ACC112 (cell line): Measurements from ENCODE around the gene COL23A1.

Experiments
- H2AFZ ChIP-seq: fragments of 200-600 bp; sonication (generic); one replicate; pipeline ENCODE4 v1.6.0; 2017; ENCODE audit warnings: antibody characterized with exemption, low read length; ENCODE audit not compliant: unreplicated experiment
- H3K27ac ChIP-seq: fragments of 200-600 bp; sonication (generic); 2 replicates; pipeline ENCODE4 v1.5.1; 2014; ENCODE audit warnings: low read depth, mild to moderate bottlenecking, antibody characterized with exemption, low read length, moderate library complexity
- H3K27me3 ChIP-seq: fragments of 200-600 bp; sonication (generic); 2 replicates; pipeline ENCODE4 v1.6.1; 2014; ENCODE audit warnings: mild to moderate bottlenecking, antibody characterized with exemption, low read length, moderate library complexity, mixed read lengths; ENCODE audit not compliant: insufficient read depth
- H3K36me3 ChIP-seq: fragments of 200-600 bp; sonication (generic); 2 replicates; pipeline ENCODE4 v1.6.1; 2016; ENCODE audit warnings: mild to moderate bottlenecking, antibody characterized with exemption, low read length, moderate library complexity, mixed read lengths; ENCODE audit not compliant: insufficient read depth
- H3K4me1 ChIP-seq: fragments of 200-600 bp; sonication (generic); one replicate; pipeline ENCODE4 v1.6.1; 2016; ENCODE audit warnings: low read length, mixed read lengths; ENCODE audit not compliant: insufficient read depth, unreplicated experiment, control insufficient read depth
- H3K4me3 ChIP-seq: fragments of 200-600 bp; sonication (generic); 2 replicates; pipeline ENCODE4 v1.5.1; 2014; ENCODE audit warnings: mild to moderate bottlenecking, low read depth, low read length
- H3K79me2 ChIP-seq: fragments of 200-600 bp; sonication (generic); one replicate; pipeline ENCODE4 v1.6.0; 2016; ENCODE audit warnings: low read length; ENCODE audit not compliant: control insufficient read depth, unreplicated experiment, insufficient read depth

COL23A1 gene

DNA sequence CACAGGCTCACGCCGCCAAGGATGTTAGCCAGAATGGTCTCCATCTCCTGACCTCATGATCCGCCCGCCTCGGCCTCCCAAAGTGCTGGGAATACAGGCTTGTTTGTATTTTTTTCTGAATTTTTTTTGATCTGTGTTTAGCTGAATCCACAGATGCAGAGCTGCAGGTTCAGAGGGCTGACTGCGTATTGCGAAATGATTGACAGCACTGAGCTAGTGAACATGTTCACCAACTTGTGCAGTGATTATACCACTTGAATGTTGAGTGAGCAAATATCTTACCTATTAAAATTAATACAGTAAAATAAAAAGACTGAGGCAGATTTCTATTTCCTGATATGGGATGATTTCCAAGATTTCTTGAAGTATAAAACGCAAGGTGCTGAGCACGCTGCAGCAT lies 234.5 kb downstream of the COL23A1 start:
- no peak overlapping the region for H3K27ac ChIP-seq
- no peaks in the 10 kb centered on the region for H3K79me2 ChIP-seq
- H2AFZ ChIP-seq = no peak overlapping the region
- no peaks in the 10 kb centered on the region for H3K36me3 ChIP-seq
- H3K27me3 ChIP-seq = peaks cover 40% of the 10 kb centered on the region
- no peak overlapping the region for H3K4me3 ChIP-seq
- no peaks in the 10 kb centered on the region for H3K4me1 ChIP-seq

DNA sequence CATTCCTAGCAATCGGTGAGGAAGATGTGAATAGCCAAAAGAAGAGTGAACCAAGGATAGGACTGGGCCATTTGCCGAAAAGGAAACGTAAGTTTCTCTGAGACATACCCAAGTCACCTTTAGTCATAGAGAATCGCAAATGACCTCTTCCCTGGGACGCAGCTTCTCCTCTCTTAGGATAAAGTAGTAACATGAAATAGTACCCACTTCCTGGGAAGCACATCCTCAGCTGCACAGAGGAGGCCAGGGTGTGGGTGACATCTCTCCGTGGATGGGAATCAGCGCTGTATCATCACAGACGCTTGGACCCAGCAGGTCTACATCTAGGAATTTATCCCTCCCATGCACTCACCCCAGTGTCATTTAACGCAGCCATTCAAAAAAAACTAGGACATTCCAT lies 236.7 kb downstream of the COL23A1 start:
- H3K4me3 ChIP-seq = no peak overlapping the region
- H3K27me3 ChIP-seq = peaks cover 27% of the 10 kb centered on the region
- H3K36me3 ChIP-seq = no peaks in the 10 kb centered on the region
- H2AFZ ChIP-seq = no peak overlapping the region
- H3K4me1 ChIP-seq = no peaks in the 10 kb centered on the region
- H3K79me2 ChIP-seq = no peaks in the 10 kb centered on the region
- H3K27ac ChIP-seq = no peak overlapping the region

DNA sequence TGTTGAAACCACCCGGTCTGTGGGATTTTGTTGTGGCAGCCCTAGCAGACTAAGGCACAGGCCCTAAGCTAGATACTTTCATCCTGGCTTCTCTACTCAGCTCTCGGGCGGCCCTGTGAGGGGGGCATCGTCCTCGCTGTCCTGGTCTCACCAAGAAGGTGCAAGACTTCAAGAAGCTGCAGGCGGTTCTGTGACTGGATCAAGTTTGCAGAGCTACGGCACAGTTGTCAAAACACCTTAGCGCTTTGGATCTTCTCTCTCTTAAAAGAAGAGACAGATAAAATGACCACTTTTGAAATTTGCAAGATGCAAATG lies 238.2 kb downstream of the COL23A1 start:
- peaks cover 22% of the 10 kb centered on the region for H3K27me3 ChIP-seq
- no peak overlapping the region for H3K4me3 ChIP-seq
- no peak overlapping the region for H3K27ac ChIP-seq
- H3K4me1 ChIP-seq = no peaks in the 10 kb centered on the region
- H3K36me3 ChIP-seq = no peaks in the 10 kb centered on the region
- no peaks in the 10 kb centered on the region for H3K79me2 ChIP-seq
- H2AFZ ChIP-seq = no peak overlapping the region

DNA sequence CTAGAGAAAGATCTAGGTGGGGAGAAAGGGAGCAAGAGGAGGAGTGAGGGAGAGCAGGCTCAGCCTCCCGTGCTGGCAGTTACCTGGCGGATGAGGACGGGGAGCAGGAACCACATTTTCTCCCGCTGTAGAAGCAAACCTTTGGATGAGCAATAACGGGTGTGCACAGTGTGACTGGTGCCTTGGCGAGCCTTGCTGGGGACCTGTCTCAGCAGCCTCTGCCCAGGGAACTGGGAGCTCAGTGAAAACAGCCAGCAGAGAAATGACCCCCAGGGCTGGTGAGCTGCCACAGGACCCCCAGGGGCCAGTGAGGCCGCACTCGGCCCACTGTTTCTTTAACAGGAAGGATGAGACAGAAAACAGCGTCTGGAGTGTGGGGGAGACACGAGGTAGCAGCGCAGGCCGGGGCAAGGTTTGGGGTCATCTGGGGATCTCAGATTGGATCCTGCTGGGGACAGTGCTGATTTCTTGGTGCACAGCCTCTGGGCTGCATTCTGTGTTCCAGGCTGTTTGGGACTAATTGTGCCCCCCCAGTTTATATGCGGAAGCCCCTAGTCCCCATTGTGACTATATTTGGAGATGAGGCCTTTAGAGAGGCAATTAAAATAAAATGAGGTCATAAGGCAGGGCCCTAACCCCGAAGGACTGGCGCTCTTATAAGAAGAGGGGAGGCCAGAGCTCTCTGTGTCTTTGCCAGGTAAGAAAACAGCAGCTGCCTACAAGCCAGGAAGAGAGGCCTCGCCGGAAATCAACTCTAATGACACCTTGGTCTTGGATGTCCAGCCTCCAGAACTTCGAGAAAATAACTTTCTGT lies 238.8 kb downstream of the COL23A1 start:
- H3K36me3 ChIP-seq = no peaks in the 10 kb centered on the region
- H2AFZ ChIP-seq = no peak overlapping the region
- H3K4me1 ChIP-seq = no peaks in the 10 kb centered on the region
- no peaks in the 10 kb centered on the region for H3K79me2 ChIP-seq
- peaks cover 17% of the 10 kb centered on the region for H3K27me3 ChIP-seq
- no peak overlapping the region for H3K4me3 ChIP-seq
- no peak overlapping the region for H3K27ac ChIP-seq

DNA sequence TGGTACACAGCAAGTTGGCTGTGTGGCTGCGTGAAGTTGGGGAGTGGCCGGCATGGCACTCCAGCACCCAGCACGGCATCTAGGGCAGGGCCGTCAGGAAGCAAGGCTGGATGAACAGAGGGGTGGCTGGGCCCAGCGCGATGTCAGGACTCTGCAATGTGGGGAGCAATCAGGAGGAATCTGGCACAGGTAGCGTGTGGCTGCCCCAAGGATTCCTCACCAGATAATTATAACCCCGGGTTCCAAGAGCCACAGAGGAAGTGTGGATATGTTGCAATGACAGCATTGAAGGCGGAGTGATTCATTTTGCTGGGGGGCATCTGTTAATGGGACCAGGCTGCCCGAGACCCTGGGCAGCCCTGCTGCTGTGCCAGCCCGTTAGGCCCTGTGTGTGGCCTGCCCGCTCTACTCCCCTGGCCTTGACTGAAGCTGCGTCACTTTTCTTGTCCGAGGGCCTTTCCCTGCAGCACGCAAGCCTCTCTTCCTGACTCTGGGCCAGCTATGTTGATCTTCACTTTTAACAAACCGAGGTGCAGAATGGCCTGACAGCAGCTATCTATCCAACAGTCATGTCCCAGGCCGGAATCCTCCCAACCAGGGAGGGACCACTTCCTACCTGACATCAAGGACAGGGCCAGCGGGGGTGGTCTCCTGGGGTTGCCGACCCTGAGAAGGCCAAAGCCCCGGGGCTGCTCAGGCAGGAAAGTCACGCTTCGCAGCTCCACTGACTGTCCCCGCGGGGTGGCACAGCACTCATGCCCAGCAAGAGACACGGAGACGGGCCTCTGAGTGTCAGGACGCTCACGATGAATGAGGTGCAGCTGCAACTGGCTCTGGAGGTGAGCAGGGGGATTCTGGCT lies 239.6 kb downstream of the COL23A1 start:
- H3K4me3 ChIP-seq = no peak overlapping the region
- no peak overlapping the region for H3K27ac ChIP-seq
- peaks cover 9% of the 10 kb centered on the region for H3K27me3 ChIP-seq
- no peak overlapping the region for H2AFZ ChIP-seq
- H3K36me3 ChIP-seq = no peaks in the 10 kb centered on the region
- H3K79me2 ChIP-seq = no peaks in the 10 kb centered on the region
- H3K4me1 ChIP-seq = no peaks in the 10 kb centered on the region

DNA sequence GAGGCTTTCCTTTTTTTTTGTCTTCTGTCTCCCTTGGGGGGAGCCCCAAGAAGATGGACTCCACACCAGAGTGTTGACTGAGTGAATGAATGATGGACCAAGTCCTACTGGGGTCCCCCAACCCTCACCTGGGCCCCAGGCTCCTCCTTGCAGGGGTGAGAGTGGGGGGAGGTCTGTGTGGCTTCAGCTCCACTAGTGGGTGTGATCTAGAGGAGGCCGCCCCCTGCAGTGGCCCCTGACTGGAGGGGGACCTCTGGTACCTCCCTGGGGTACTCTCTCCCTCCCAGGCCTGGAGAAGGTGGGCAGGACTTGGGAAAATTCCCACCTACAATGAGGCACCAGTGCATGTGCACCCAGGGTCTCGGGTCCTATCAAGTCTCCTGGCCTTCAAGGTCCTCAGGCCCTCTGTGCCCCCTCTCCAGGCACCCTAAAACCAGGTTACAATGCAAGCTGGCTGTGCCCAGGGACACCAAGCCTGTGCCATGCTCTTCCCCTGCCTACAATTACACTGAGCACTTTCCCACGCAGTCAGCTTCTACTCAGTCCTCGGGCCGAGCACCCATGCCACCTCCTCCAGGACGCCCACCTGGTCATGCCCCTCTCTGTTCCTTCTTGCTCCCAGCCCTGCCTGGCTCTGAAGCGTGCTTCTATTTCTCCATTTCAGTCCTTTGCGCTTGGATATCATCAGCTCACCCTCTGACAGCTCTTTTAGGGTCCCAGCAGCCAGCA lies 240.4 kb downstream of the COL23A1 start:
- Histone ChIP-seq H3K27me3 (peaks cover 8% of the 10 kb centered on the region; the same call in 1 of the 2 replicates), H3K4me3 (no peak overlapping the region), H3K4me1 (no peaks in the 10 kb centered on the region)

DNA sequence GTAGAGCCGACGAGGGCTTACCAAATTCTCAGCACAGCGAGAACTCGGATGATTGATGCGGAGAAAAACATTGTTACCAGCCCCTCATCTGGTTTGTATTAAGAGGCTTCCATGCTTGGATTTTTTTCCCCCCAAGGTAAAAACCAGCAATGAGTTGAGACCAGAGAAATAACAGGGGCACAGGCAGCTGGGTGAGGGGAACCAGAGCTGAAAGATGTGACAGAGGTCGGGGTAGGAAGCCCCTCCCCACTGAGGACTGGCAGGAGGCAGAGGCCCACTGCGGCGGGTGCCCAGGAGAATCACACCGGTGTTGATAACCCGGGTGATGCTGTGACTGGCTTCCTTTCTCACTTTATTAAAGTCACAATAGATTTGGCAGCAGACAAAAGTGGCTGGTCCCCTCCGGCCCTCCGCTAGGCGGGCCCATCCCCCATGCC lies 241.1 kb downstream of the COL23A1 start:
- peaks cover 6% of the 10 kb centered on the region; the same call in 1 of the 2 replicates for H3K27me3 ChIP-seq

More for the DNA sequence above, 240.4 kb downstream of the COL23A1 start:
- no peaks in the 10 kb centered on the region for H3K79me2 ChIP-seq
- no peak overlapping the region for H2AFZ ChIP-seq
- H3K27ac ChIP-seq = no peak overlapping the region
- H3K36me3 ChIP-seq = no peaks in the 10 kb centered on the region

DNA sequence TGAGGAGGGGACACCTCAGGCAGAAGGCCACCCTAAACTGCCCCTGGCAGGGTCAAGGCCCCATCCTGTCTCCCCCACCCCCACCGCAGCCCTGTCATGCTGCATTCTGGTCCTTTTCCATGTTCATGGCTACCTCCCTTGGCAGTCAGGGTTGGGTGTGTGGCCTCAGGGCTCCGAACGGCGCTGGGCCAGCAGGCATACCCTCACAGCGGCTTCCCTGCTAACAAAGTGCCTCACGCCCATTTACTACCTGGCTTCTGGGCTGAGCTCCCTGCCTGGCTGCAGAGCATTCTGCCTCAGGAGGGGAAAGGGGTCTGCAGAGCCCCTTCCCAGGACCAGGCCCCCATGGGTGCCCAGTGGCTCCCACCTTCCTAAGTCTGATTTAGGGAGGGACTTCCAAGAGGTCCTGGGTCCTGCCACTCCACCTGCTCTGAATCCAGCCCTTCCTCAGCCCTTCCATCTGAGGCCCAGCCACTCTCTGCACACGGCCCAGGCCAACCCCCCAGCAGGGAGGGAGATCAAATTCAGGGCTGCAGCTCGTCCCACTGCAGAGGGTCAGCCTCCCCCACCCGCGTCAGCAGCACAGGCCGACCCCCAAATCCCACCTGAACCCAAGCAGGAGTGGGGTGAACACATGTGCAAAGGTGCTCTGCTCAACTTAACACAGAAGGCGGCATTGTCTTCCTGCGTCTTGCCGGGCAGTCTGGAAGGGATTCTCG lies 241.7 kb downstream of the COL23A1 start:
- H3K27me3 ChIP-seq = peaks cover 4% of the 10 kb centered on the region; the same call in 1 of the 2 replicates
- no peaks in the 10 kb centered on the region for H3K36me3 ChIP-seq
- no peak overlapping the region for H2AFZ ChIP-seq
- H3K79me2 ChIP-seq = no peaks in the 10 kb centered on the region
- H3K4me1 ChIP-seq = no peaks in the 10 kb centered on the region
- H3K27ac ChIP-seq = no peak overlapping the region
- no peak overlapping the region for H3K4me3 ChIP-seq

More for the DNA sequence above, 241.1 kb downstream of the COL23A1 start:
- H3K79me2 ChIP-seq = no peaks in the 10 kb centered on the region
- no peak overlapping the region for H3K4me3 ChIP-seq
- H2AFZ ChIP-seq = no peak overlapping the region
- H3K27ac ChIP-seq = no peak overlapping the region
- no peaks in the 10 kb centered on the region for H3K36me3 ChIP-seq
- H3K4me1 ChIP-seq = no peaks in the 10 kb centered on the region

DNA sequence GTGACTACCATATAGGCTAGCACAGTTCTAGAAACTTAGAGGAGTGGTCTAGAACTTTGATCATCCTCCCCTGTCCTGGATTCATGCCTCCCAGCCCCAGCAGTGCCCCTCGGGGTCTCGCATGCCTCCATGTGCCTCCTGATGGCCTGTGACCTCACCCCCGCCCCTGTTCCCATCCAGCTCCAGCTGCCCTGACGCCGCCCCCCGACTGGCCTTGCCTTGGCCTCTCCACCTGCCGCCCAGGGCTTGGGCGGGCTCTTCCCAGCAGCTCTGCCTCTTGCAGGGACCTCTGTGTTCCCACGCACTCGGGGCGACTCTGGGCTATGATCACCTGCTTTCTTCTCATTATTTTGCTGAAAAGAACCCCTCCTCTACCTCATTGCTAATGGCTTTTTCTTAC lies 242.2 kb downstream of the COL23A1 start:
- H3K36me3 ChIP-seq = no peaks in the 10 kb centered on the region
- H3K4me1 ChIP-seq = no peaks in the 10 kb centered on the region
- no peaks in the 10 kb centered on the region for H3K79me2 ChIP-seq
- no peak overlapping the region for H2AFZ ChIP-seq
- H3K27ac ChIP-seq = no peak overlapping the region
- H3K27me3 ChIP-seq = peaks cover 4% of the 10 kb centered on the region; the same call in 1 of the 2 replicates
- no peak overlapping the region for H3K4me3 ChIP-seq
